Lung (tissue), 12 donors: ENCODE data around the gene ATXN1. TPM values are rescaled to one million over a fixed set of nuclear protein-coding genes. Genes with fewer than 3 reads are reported as not detected.

Experiments used
- ATAC-seq: fragments of 200-7000 bp; cut with Tn5 transposase; one replicate; pipeline ENCODE4 v1.9.1; 2020; ENCODE audit warnings: moderate number of reproducible peaks; ENCODE audit not compliant: insufficient read depth, low FRiP score
- DNase-seq, 3 donors: peaks; one replicate each; pipeline ENCODE4 v3.0.0-alpha.2; 2013 to 2017
- H3K27ac ChIP-seq, 2 donors: one replicate each; pipeline ENCODE4 v1.5.1; 2013; ENCODE audit warnings: mild to moderate bottlenecking in 2 of 2, moderate library complexity in 2 of 2, control low read depth in 1 of 2, inconsistent platforms in 1 of 2, low read depth in 1 of 2, low read length in 1 of 2
- H3K27me3 ChIP-seq, 3 donors: one replicate each; pipeline ENCODE4 v1.5.1; 2013; ENCODE audit warnings: low read length in 2 of 3; ENCODE audit not compliant: control insufficient read depth in 3 of 3, insufficient read depth in 3 of 3
- H3K36me3 ChIP-seq, 4 donors: one replicate each; pipeline ENCODE4 v1.5.1; 2013; ENCODE audit warnings: low read length in 4 of 4, mild to moderate bottlenecking in 1 of 4, moderate library complexity in 1 of 4; ENCODE audit not compliant: control insufficient read depth in 4 of 4, insufficient read depth in 4 of 4
- H3K4me1 ChIP-seq, 5 donors: one replicate each; pipeline ENCODE4 v1.5.1; 2013; ENCODE audit warnings: low read length in 5 of 5, mild to moderate bottlenecking in 2 of 5, moderate library complexity in 1 of 5; ENCODE audit not compliant: control insufficient read depth in 5 of 5, insufficient read depth in 5 of 5
- H3K4me3 ChIP-seq: one replicate; pipeline ENCODE4 v1.5.1; 2013; ENCODE audit warnings: mild to moderate bottlenecking, control low read depth, moderate library complexity
- H3K9ac ChIP-seq, 2 donors: one replicate each; pipeline ENCODE4 v1.5.1; 2013; ENCODE audit warnings: low read length in 2 of 2, control low read depth in 1 of 2; ENCODE audit not compliant: insufficient read depth in 1 of 2
- H3K9me3 ChIP-seq, 4 donors: one replicate each; pipeline ENCODE4 v1.5.1; 2013; ENCODE audit warnings: low read length in 3 of 4, mild to moderate bottlenecking in 1 of 4, moderate library complexity in 1 of 4; ENCODE audit not compliant: control insufficient read depth in 4 of 4, insufficient read depth in 3 of 4
- WGBS, 2 donors: extraction: QIAGEN DNeasy Blood & Tissue Kit; methylation state at CpG; one replicate each; pipeline ENCODE4 v1.1.7; 2013; 5-methylcytosine and 5-hydroxymethylcytosine counted together
- polyA plus RNA-seq, 2 donors: library from polyadenylated mRNA; stranded (reverse); fragments of 200-250 nt; gene quantifications; one replicate each; pipeline ENCODE4 v1.2.1, GENCODE V29; 2013
- total RNA-seq, 2 donors: library from RNA; depleted of rRNA in 1 of 2; stranded (reverse); fragments of >200 nt in 1 of 2; gene quantifications; one replicate each; pipeline ENCODE4 v1.2.1, GENCODE V29; 2014 to 2021
- TF ChIP-seq, protein P1 (sequence below): IDR thresholded peaks from 2 replicates; pipeline ENCODE4 v1.5.1; 2012; ENCODE audit warnings: mild to moderate bottlenecking; ENCODE audit errors: control extremely low read depth, extremely low read depth
- donor health status: control.
- donor health status: control.
- donor health status: Bipolar disorder and iron deficiency.
- donor health status: healthy.
- donor health status: DM: yes; HTN: yes; CAD: no.

Gene ATXN1
- total and polyA plus RNA-seq, 4 donors, result 9.7 to 108 (median 34.9) TPM

DNA sequence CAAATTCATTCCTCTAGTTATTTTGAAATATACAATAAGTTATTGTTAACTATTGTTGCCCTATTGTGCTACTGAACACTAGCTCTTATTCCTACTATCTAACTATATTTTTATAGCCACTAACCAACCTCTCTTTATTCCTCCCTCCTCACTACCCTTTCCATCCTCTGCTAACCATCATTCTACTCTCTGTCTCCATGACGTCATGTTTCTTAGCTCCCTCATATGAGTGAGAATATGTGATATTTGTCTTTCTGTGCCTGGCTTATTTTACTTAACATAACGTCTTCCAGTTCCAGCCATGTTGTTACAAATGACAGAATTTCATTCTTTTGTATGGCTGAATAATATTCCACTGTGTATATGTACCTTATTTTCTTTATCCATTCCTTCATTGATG, 95.3 kb downstream of the ATXN1 start:
- DNase-seq (no peak), ATAC-seq (no peak)
- Histone ChIP-seq H3K9ac (no peak overlapping the region), H3K27ac (no peak overlapping the region), H3K9me3 (peaks cover 0 to 2% (median 0%) of the 10 kb centered on the region in 4 donors), H3K4me3 (no peak overlapping the region), H3K4me1 (peaks cover 0 to 27% (median 6%) of the 10 kb centered on the region in 5 donors), H3K27me3 (no peaks in the 10 kb centered on the region), H3K36me3 (peaks cover 0 to 2% (median 0%) of the 10 kb centered on the region in 4 donors)
- TF ChIP-seq, protein P1, sequence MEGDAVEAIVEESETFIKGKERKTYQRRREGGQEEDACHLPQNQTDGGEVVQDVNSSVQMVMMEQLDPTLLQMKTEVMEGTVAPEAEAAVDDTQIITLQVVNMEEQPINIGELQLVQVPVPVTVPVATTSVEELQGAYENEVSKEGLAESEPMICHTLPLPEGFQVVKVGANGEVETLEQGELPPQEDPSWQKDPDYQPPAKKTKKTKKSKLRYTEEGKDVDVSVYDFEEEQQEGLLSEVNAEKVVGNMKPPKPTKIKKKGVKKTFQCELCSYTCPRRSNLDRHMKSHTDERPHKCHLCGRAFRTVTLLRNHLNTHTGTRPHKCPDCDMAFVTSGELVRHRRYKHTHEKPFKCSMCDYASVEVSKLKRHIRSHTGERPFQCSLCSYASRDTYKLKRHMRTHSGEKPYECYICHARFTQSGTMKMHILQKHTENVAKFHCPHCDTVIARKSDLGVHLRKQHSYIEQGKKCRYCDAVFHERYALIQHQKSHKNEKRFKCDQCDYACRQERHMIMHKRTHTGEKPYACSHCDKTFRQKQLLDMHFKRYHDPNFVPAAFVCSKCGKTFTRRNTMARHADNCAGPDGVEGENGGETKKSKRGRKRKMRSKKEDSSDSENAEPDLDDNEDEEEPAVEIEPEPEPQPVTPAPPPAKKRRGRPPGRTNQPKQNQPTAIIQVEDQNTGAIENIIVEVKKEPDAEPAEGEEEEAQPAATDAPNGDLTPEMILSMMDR, result no peak
- 97% methylated on average over 2 of the region's 2 CpGs for WGBS, 2 donors

DNA sequence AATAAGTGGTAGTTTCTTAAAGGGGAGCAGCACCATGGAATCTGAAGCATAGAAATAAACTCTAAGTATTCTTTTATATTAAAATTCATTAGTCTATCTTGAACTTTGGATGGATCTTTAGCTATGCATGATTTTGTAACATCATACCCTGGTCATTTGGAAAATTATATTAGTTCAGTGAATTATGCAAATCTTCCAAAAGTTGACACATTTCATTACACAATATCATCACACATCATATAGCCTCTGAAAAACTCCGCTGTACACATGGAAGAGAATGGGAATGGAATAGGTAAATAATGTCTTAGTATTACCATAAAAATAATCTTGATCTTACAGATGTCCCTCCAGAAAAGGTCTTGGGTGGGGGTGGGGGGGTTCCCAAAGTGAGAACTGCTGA, 96.1 kb downstream of the ATXN1 start:
- Histone ChIP-seq H3K4me1 (peaks cover 0 to 23% (median 4%) of the 10 kb centered on the region in 5 donors), H3K36me3 (peaks cover 0 to 2% (median 0%) of the 10 kb centered on the region in 4 donors), H3K27ac (no peak overlapping the region), H3K27me3 (no peaks in the 10 kb centered on the region), H3K4me3 (no peak overlapping the region), H3K9ac (no peak overlapping the region), H3K9me3 (peaks cover 0 to 2% (median 0%) of the 10 kb centered on the region in 4 donors)
- no peak for DNase-seq
- WGBS, 2 donors, result 77 to 88% methylated on average over 1 of the region's 1 CpG
- TF ChIP-seq, protein P1, result no peak
- no peak for ATAC-seq

DNA sequence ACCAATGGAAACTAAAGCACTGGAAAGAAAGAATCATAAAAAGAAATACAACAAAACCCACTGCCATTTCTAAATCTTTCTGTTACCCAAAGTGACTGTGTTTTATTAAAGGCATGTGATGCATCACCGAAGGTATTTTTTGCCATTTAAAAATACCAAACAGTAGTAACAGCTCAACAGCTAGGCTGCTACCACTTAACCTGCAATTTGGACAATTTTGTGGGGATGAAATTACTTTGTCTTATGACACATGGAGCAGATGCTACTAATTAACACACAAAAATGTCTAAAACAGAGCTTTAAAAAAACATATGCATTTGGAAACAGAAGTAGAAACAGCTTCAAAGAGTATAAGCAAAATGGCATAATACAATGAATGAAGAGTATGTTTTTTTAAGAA, 97.4 kb downstream of the ATXN1 start:
- Histone ChIP-seq H3K27ac (no peak overlapping the region), H3K36me3 (peaks cover 0 to 2% (median 0%) of the 10 kb centered on the region in 4 donors), H3K9me3 (peaks cover 0 to 2% (median 0%) of the 10 kb centered on the region in 4 donors), H3K4me1 (peaks cover 0 to 18% (median 0%) of the 10 kb centered on the region in 5 donors), H3K4me3 (no peak overlapping the region), H3K27me3 (no peaks in the 10 kb centered on the region), H3K9ac (no peak overlapping the region)
- ATAC-seq, result no peak
- no peak for DNase-seq
- 96 to 98% methylated on average over 1 of the region's 1 CpG for WGBS, 2 donors
- TF ChIP-seq, protein P1, result no peak

DNA sequence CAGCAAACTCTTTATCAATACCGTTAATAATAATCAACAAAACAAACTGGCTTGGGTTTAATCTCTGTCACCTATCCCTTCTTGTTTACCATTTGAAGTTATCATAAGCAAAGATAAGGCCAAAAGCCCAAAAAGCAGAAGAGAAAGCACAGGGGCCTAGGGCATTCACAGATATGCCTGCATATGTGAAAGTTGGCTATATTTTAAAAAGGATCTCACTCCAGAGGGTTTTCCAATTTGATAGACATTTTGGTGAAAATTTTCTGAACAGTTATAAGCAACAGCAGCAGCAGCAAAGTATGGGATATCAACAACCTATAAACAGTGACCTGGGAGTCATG, 101.1 kb downstream of the ATXN1 start:
- Histone ChIP-seq H3K36me3 (peaks cover 3% of the 10 kb centered on the region in 4 donors), H3K9ac (no peak overlapping the region), H3K4me1 (peaks cover 0 to 4% (median 0%) of the 10 kb centered on the region in 5 donors), H3K27ac (no peak overlapping the region), H3K9me3 (peaks cover 0 to 2% (median 0%) of the 10 kb centered on the region in 4 donors), H3K4me3 (no peak overlapping the region), H3K27me3 (no peaks in the 10 kb centered on the region)
- WGBS, 2 donors, result 31 to 33% methylated on average over 1 of the region's 1 CpG
- TF ChIP-seq, protein P1, result no peak
- DNase-seq (no peak), ATAC-seq (no peak)
